HL-60 (cell line): ENCODE results near the gene ZCCHC2.

Experiments used
- DNase-seq, 2 experiments: peaks; one replicate each; pipeline ENCODE4 v3.0.0-alpha.2; 2010 to 2020; ENCODE audit warnings: low read depth in 1 of 2, low spot score in 1 of 2
- H3K27ac ChIP-seq: fragments of 250-450 bp; sonication (Bioruptor Pico); replicated peaks from 2 replicates; pipeline ENCODE4 v1.5.1; 2020; ENCODE audit warnings: mild to moderate bottlenecking, moderate library complexity
- H3K27me3 ChIP-seq: fragments of 250-450 bp; sonication (Bioruptor Pico); 2 replicates; pipeline ENCODE4 v1.5.1; 2021; ENCODE audit warnings: mild to moderate bottlenecking, moderate library complexity; ENCODE audit not compliant: insufficient read depth, poor library complexity, severe bottlenecking
- H3K4me3 ChIP-seq: replicated peaks from 2 replicates; pipeline ENCODE4 v1.5.1; 2011; ENCODE audit warnings: mild to moderate bottlenecking, control low read depth, low read length; ENCODE audit not compliant: insufficient read depth
- GABPA ChIP-seq: IDR thresholded peaks from 2 replicates; pipeline ENCODE4 v1.6.1; 2012; ENCODE audit warnings: low read depth
- POLR2AphosphoS5 ChIP-seq: IDR thresholded peaks from 2 replicates; pipeline ENCODE4 v1.6.1; 2012; ENCODE audit warnings: low read depth
- SPI1 ChIP-seq: IDR thresholded peaks from 2 replicates; pipeline ENCODE4 v1.6.1; 2012; ENCODE audit warnings: low read depth, mild to moderate bottlenecking, borderline replicate concordance
- TF ChIP-seq, protein P1 (sequence below): IDR thresholded peaks from one replicate; pipeline ENCODE4 v1.5.1; 2011; ENCODE audit warnings: low read length, control low read depth, inconsistent platforms; ENCODE audit not compliant: insufficient read depth
- TF ChIP-seq, protein P2 (sequence below): IDR thresholded peaks from 2 replicates; pipeline ENCODE4 v1.6.1; 2012; ENCODE audit warnings: low read depth; ENCODE audit not compliant: insufficient replicate concordance

ZCCHC2 gene

DNA sequence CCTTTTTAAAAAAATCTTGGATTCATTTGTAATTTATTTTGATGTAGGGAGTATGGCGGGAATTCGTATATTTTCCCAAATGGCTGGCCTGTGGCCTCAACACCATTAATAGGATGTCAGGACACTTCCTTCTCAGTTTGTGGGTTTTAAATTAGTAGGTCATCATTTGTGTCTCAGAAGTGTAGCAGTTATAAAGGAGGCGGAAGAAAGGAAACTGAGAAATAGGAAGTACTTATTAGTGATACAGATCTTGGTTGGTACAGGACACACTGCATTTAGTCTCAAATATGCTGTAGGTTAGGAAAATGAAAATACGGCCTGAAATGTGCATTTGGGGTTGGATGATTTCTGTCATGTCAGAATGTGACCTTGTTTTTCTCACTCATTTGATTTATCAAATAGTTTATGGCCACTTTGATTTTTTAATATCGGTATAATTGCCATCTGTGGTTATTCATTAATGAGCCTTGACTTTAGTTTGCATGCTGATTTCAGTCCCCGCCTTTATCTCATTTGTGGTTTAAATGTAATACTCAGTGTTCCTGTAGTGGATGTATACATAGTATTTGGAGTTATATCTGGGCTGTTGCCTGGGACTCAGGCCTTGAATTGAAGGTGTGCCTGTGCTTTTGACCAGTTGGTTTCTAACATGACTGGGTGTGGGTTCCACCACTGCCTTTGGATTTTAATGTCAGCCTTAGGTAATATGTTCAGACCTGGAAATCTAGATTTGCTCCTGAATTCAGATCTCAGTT, 31.4 kb downstream of the ZCCHC2 start:
- Histone ChIP-seq H3K4me3 (no peak overlapping the region), H3K27ac (no peak overlapping the region), H3K27me3 (no peaks in the 10 kb centered on the region)
- TF ChIP-seq GABPA (no peak), SPI1 (no peak), POLR2AphosphoS5 (no peak)
- TF ChIP-seq, protein P1, sequence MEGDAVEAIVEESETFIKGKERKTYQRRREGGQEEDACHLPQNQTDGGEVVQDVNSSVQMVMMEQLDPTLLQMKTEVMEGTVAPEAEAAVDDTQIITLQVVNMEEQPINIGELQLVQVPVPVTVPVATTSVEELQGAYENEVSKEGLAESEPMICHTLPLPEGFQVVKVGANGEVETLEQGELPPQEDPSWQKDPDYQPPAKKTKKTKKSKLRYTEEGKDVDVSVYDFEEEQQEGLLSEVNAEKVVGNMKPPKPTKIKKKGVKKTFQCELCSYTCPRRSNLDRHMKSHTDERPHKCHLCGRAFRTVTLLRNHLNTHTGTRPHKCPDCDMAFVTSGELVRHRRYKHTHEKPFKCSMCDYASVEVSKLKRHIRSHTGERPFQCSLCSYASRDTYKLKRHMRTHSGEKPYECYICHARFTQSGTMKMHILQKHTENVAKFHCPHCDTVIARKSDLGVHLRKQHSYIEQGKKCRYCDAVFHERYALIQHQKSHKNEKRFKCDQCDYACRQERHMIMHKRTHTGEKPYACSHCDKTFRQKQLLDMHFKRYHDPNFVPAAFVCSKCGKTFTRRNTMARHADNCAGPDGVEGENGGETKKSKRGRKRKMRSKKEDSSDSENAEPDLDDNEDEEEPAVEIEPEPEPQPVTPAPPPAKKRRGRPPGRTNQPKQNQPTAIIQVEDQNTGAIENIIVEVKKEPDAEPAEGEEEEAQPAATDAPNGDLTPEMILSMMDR: no peak
- TF ChIP-seq, protein P2, sequence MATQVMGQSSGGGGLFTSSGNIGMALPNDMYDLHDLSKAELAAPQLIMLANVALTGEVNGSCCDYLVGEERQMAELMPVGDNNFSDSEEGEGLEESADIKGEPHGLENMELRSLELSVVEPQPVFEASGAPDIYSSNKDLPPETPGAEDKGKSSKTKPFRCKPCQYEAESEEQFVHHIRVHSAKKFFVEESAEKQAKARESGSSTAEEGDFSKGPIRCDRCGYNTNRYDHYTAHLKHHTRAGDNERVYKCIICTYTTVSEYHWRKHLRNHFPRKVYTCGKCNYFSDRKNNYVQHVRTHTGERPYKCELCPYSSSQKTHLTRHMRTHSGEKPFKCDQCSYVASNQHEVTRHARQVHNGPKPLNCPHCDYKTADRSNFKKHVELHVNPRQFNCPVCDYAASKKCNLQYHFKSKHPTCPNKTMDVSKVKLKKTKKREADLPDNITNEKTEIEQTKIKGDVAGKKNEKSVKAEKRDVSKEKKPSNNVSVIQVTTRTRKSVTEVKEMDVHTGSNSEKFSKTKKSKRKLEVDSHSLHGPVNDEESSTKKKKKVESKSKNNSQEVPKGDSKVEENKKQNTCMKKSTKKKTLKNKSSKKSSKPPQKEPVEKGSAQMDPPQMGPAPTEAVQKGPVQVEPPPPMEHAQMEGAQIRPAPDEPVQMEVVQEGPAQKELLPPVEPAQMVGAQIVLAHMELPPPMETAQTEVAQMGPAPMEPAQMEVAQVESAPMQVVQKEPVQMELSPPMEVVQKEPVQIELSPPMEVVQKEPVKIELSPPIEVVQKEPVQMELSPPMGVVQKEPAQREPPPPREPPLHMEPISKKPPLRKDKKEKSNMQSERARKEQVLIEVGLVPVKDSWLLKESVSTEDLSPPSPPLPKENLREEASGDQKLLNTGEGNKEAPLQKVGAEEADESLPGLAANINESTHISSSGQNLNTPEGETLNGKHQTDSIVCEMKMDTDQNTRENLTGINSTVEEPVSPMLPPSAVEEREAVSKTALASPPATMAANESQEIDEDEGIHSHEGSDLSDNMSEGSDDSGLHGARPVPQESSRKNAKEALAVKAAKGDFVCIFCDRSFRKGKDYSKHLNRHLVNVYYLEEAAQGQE: no peak
- DNase-seq: no peak

DNA sequence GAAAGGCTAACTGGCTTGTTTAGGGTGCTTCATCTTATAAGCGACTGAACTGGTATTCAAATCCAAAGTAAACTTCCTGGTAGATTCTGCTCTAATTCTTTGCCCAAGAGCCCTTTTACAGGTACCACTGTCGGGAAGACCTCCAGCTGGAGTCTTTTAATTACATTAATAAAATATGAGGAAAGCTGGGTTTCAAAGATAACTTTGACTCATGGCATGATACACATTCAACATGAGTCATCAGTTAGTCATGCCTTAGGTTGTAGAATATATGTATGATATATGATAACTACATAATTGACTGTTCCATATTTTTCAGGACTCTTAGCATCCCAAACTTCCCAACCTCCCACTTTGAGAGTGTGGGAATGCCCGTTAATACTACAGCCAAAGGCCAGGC, 32.3 kb downstream of the ZCCHC2 start:
- Histone ChIP-seq H3K27ac (no peak overlapping the region), H3K4me3 (no peak overlapping the region), H3K27me3 (no peaks in the 10 kb centered on the region)
- DNase-seq: no peak
- TF ChIP-seq, protein P2: no peak
- TF ChIP-seq SPI1 (no peak), POLR2AphosphoS5 (no peak), GABPA (no peak)
- TF ChIP-seq, protein P1: no peak

DNA sequence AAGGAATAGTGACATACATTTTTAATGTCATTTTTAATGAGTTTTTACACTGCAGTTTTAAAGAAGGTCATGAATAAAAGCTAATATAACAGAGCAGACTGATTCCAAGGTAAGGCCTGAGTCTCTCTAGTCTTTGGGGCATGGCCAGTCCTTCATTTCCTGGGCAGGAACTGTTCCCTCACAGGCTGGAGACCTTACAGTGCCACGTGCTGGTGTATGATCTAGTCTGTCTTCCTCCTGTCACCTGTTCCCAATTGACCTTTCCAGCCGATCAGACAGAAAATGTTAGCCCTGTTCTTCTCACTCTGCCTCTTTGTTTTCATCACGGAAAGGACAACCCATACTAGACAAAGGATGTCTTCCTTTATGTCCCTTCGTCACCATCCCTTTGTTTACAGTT, 33.6 kb downstream of the ZCCHC2 start:
- DNase-seq: no peak
- Histone ChIP-seq H3K4me3 (no peak overlapping the region), H3K27me3 (no peaks in the 10 kb centered on the region), H3K27ac (no peak overlapping the region)
- TF ChIP-seq SPI1: no peak
- TF ChIP-seq, protein P1: no peak
- TF ChIP-seq POLR2AphosphoS5: no peak
- no peak for TF ChIP-seq GABPA
- TF ChIP-seq, protein P2: no peak
